ENCODE data around the gene TAPT1. TPM values are rescaled to one million over a fixed set of nuclear protein-coding genes. Genes with fewer than 3 reads are reported as not detected.

Gene TAPT1
- total RNA-seq, 1 donor from 2014 or later: 23.0 TPM

DNA sequence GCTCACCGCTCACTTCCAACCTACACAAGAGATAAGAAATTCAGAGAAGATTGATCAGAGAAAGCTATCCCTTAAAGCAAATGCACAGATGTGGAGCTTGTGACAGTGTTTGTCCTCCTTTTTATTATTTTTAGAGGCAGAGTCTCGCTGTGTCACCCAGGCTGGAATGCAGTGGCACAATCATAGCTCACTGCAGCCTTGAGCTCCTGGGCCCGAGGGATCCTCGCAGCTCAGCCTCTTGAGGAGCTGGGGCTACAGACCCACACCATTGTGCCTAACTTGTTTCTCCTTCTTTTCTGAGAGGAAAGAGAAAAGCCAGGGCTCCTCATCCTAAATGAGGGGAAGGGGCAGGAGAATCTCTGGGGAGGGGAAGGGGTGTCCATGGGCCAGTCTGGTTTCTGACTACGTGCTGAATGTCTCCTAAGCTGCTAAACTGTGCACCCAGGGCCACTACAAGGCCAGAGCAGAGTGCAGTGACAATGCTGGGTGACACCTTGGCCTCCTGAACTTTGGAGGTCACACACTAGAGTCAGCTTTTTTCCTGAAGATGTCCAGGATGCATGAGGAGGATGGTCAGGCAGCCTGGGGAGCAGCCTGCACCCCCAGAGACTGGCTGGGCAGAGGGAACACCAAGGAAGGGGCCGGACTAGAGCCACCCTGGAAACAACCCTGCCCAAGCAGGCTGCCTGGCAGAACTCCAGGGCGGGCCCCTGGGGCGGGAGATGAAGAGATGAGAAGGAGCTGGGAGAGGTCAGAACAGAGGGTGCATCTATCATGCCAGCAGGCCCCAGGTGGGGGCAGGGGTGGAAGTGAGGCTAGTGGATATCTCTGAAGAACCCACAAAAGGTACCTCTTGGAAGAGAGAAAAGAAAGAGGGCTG lies 87.0 kb downstream of the TAPT1 start:
- Mint-ChIP-seq H3K9me3 (ENCODE audit: low read depth) (peaks cover 20% of the 10 kb centered on the region), H3K36me3 (ENCODE audit: low read depth) (peaks cover 5% of the 10 kb centered on the region), H3K4me1 (ENCODE audit: low read depth) (peaks cover 24% of the 10 kb centered on the region), H3K4me3 (ENCODE audit: unreplicated experiment) (no peak overlapping the region), H3K27me3 (ENCODE audit: low read depth) (peaks cover 2% of the 10 kb centered on the region), H3K27ac (ENCODE audit: unreplicated experiment) (no peak overlapping the region)
- no peak for TF ChIP-seq CTCF (IDR thresholded peaks at IDR 0.05)
- no peak for DNase-seq (ENCODE audit: low spot score)

GRCh38 chr4:16136827-16137226 lies 89.4 kb downstream of the TAPT1 start:
- peaks cover 24% of the 10 kb centered on the region for H3K4me1 Mint-ChIP-seq (ENCODE audit: low read depth)
- H3K36me3 Mint-ChIP-seq (ENCODE audit: low read depth): no peaks in the 10 kb centered on the region
- TF ChIP-seq CTCF (IDR thresholded peaks at IDR 0.05): no peak
- H3K9me3 Mint-ChIP-seq (ENCODE audit: low read depth): peaks cover 6% of the 10 kb centered on the region
- no peak overlapping the region for H3K4me3 Mint-ChIP-seq (ENCODE audit: unreplicated experiment)
- no peak overlapping the region for H3K27ac Mint-ChIP-seq (ENCODE audit: unreplicated experiment)
- DNase-seq (ENCODE audit: low spot score): no peak
- peaks cover 2% of the 10 kb centered on the region for H3K27me3 Mint-ChIP-seq (ENCODE audit: low read depth)

- Mint-ChIP-seq H3K27ac (ENCODE audit: unreplicated experiment) (no peak overlapping the region), H3K4me3 (ENCODE audit: unreplicated experiment) (no peak overlapping the region), H3K4me1 (ENCODE audit: low read depth) (peaks cover 20% of the 10 kb centered on the region)
Measured at GRCh38 chr4:16136311-16136710, 90.0 kb downstream of the TAPT1 start.

GRCh38 chr4:16133406-16133805 lies 92.9 kb downstream of the TAPT1 start:
- Mint-ChIP-seq H3K27me3 (ENCODE audit: low read depth) (peaks cover 7% of the 10 kb centered on the region), H3K4me3 (ENCODE audit: unreplicated experiment) (no peak overlapping the region), H3K9me3 (ENCODE audit: low read depth) (peaks cover 3% of the 10 kb centered on the region), H3K36me3 (ENCODE audit: low read depth) (no peaks in the 10 kb centered on the region), H3K4me1 (ENCODE audit: low read depth) (peaks cover 4% of the 10 kb centered on the region), H3K27ac (ENCODE audit: unreplicated experiment) (no peak overlapping the region)
- TF ChIP-seq CTCF (IDR thresholded peaks at IDR 0.05): no peak
- no peak for DNase-seq (ENCODE audit: low spot score)

More at GRCh38 chr4:16136311-16136710, 90.0 kb downstream of the TAPT1 start:
- H3K36me3 Mint-ChIP-seq (ENCODE audit: low read depth): no peaks in the 10 kb centered on the region
- DNase-seq (ENCODE audit: low spot score): no peak
- TF ChIP-seq CTCF (IDR thresholded peaks at IDR 0.05): no peak
- H3K9me3 Mint-ChIP-seq (ENCODE audit: low read depth): peaks cover 4% of the 10 kb centered on the region
- H3K27me3 Mint-ChIP-seq (ENCODE audit: low read depth): peaks cover 2% of the 10 kb centered on the region

- Mint-ChIP-seq H3K4me3 (ENCODE audit: unreplicated experiment) (no peak overlapping the region), H3K36me3 (ENCODE audit: low read depth) (no peaks in the 10 kb centered on the region), H3K27me3 (ENCODE audit: low read depth) (peaks cover 9% of the 10 kb centered on the region), H3K4me1 (ENCODE audit: low read depth) (peaks cover 1% of the 10 kb centered on the region), H3K27ac (ENCODE audit: unreplicated experiment) (no peak overlapping the region), H3K9me3 (ENCODE audit: low read depth) (peaks cover 3% of the 10 kb centered on the region)
- no peak for DNase-seq (ENCODE audit: low spot score)
- TF ChIP-seq CTCF (IDR thresholded peaks at IDR 0.05): no peak
Measured at GRCh38 chr4:16131293-16131692, 95.0 kb downstream of the TAPT1 start.
